ENCODE results near the gene CEMIP2.

CEMIP2 gene

GRCh38 chr9:71764891-71765290 is 3.4 kb downstream of the CEMIP2 start:
- no peak overlapping the region for H3K4me3 ChIP-seq (ENCODE audit: low read depth, low read length)
- no peak for TF ChIP-seq CTCF (IDR thresholded peaks at IDR 0.05; ENCODE audit: borderline replicate concordance, insufficient read depth, low read depth, low read length)

GRCh38 chr9:71764463-71764862 is 3.9 kb downstream of the CEMIP2 start:
- no peak for TF ChIP-seq CTCF (IDR thresholded peaks at IDR 0.05; ENCODE audit: borderline replicate concordance, insufficient read depth, low read depth, low read length)
- H3K4me3 ChIP-seq (ENCODE audit: low read depth, low read length), result no peak overlapping the region

DNA sequence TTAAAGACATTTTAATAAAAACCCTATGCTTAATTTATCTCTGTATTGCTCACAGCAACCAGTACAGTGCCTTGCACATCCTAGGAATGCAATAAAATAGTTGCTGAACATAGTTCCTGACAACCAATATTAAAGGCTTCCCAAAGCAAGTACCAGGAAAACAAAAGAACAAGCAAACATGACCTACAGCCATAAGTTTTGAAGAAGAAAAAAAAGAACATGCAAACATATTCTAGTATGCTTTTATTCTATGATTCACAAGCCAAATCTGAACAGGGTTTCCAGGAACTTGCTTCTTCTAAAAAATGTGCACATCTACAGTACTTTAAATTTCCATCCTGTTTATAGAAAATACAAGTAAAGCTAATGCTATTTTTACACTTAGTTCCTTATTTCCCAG is 4.5 kb downstream of the CEMIP2 start:
- TF ChIP-seq CTCF (IDR thresholded peaks at IDR 0.05; ENCODE audit: borderline replicate concordance, insufficient read depth, low read depth, low read length), result no peak
- no peak overlapping the region for H3K4me3 ChIP-seq (ENCODE audit: low read depth, low read length)

DNA sequence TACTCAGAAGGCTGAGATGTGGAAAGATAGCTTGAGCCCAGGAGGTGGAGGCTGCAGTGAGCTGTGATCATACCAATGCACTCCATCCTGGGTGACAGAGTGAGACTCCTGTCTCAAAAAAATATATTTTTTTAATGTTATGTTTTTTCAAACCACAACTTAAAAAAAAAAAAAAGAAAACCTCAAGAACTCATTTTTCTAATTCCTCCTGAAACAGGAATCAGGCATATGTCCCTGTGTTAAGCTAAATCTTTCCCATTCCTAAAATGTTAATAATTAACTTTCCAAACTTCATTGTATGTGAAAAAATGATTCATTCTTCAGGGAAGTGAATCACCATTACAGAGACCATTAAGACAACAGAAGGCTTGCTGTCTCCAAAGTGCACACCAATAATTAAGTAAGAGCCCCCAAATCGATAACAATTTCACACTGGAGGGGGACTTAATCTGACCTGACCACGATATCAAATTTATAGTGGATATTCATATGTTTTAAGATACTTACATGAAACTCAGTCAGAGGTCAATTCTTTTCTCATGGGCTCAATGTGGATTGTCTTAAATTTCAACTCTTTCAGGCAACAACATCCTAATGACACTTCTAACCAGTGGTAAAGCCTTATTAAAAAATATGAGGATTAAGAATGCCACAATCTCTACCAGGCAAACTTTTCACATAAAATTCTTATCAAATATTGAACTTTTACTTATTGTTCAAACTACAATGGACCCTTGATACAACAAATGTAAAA is 5.2 kb downstream of the CEMIP2 start:
- no peak for TF ChIP-seq CTCF (IDR thresholded peaks at IDR 0.05; ENCODE audit: borderline replicate concordance, insufficient read depth, low read depth, low read length)
- no peak overlapping the region for H3K4me3 ChIP-seq (ENCODE audit: low read depth, low read length)

- H3K4me3 ChIP-seq (ENCODE audit: low read depth, low read length), result no peak overlapping the region
- no peak for TF ChIP-seq CTCF (IDR thresholded peaks at IDR 0.05; ENCODE audit: borderline replicate concordance, insufficient read depth, low read depth, low read length)
Measured at GRCh38 chr9:71761938-71762353, 6.4 kb downstream of the CEMIP2 start.

DNA sequence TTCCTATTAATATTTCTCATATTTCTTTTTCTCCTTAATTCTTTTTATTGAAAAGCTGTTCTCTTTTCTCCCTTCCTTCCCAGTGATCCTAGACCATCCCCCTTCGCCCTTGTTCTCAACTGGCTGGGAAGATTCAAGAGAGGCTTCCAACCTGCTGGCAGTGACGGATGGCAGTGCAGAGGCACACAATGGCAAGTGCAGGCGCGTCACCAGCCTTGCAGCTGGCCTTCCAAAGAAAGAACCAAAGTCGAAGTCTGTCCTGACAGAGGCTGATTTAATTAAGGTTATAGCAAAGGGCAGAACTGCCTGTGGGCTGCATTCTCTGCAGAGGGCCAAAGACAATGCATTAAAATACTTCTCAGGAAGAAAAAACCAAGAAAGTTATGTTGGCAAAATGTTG is 7.4 kb downstream of the CEMIP2 start:
- no peak overlapping the region for H3K4me3 ChIP-seq (ENCODE audit: low read depth, low read length)
- TF ChIP-seq CTCF (IDR thresholded peaks at IDR 0.05; ENCODE audit: borderline replicate concordance, insufficient read depth, low read depth, low read length), result no peak

DNA sequence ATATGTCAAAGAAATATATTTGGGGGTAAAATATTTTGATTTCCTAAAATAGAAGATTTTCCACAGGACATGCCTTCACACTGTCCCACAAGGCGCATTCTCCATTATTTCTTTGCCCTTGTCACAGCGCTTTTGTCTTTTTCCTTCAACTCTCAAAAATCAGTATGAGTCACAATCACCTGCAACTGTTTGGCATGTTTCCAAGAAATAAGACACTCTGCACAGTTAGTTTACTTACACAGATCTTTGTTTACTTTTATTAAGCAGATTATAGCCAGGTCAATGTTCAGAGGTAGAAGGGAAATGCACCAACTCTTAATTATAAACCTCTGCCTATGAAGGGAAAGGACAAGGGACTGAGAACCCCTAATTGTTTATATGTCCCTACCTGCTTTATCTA is 9.5 kb downstream of the CEMIP2 start:
- no peak for TF ChIP-seq CTCF (IDR thresholded peaks at IDR 0.05; ENCODE audit: borderline replicate concordance, insufficient read depth, low read depth, low read length)
- no peak overlapping the region for H3K4me3 ChIP-seq (ENCODE audit: low read depth, low read length)
